Retinal pigment epithelial cell (primary cell): ENCODE data around the gene IGIP.

ENCODE experiments used
- DNase-seq: peaks from one replicate; pipeline ENCODE4 v3.0.0-alpha.2; 2010; ENCODE audit warnings: low read depth
- H3K4me3 ChIP-seq: 2 replicates; pipeline ENCODE4 v1.5.1; 2011; ENCODE audit warnings: mild to moderate bottlenecking, low read length, control low read depth, moderate library complexity
- CTCF ChIP-seq: conservative IDR thresholded peaks from 2 replicates; pipeline ENCODE4 v1.5.1; 2011; ENCODE audit warnings: low read depth, low read length, control low read depth, inconsistent platforms

IGIP gene

DNA sequence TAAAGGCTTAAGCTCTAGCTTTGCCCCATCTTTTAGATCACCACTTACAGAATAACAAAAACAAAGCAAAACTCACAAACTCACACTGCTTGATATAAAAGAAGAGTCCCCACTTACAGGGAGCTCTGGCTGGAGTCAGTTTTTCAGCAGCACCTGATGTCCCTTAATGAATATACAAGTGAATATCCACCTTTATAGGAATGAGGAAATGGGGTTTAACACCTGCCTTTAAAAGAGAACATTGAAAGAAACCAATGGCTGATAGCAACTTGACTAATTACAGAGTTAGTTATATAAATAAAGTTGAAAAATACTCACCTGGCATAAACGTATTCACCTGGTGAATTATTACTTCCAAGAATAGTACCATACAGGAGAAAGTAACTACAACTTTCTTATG is 32.6 kb upstream of the IGIP start:
- H3K4me3 ChIP-seq = no peak overlapping the region
- TF ChIP-seq CTCF = no peak
- no peak for DNase-seq

DNA sequence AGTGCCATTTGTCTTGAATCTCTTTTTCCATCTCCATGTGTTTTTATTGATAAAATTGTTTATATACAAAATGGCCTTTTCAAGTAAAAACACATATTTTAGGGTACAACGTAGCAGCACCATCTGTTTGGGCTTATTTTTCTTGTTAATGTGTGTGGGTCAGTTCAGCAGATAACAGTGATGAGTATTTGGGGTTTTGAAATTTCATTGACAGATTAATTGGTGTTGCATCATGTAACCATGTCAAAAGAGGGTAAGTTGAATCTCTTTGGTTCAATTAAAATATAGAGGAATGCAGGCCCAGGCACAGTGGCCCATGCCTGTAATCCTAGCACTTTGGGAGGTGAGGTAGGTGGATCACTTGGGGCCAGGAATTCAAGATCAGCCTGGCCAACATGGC is 31.9 kb upstream of the IGIP start:
- no peak for DNase-seq
- no peak overlapping the region for H3K4me3 ChIP-seq
- no peak for TF ChIP-seq CTCF

- no peak overlapping the region for H3K4me3 ChIP-seq
- TF ChIP-seq CTCF = no peak
- no peak for DNase-seq
Measured at GRCh38 chr5:140094889-140095288, 30.8 kb upstream of the IGIP start.

- TF ChIP-seq CTCF = no peak
Measured at GRCh38 chr5:140101179-140101578, 24.6 kb upstream of the IGIP start.

DNA sequence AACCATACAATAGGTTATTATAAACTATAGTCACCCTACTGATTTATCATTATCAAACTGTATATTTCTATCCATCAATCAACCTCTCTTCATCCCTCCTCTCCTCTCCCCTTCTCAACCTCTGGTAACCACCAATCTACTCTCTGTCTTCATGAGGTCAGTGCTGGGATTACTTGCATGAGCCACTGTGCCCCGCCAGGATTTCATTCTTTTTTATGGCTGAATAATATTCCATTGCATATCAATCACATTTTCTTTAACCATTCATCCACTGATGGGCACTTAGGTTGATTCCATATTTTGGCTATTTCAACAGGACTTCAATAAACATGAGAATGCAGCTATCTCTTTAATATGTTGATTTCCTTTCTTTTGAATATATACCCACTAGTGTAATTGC is 22.6 kb upstream of the IGIP start:
- H3K4me3 ChIP-seq = no peak overlapping the region
- TF ChIP-seq CTCF = no peak
- DNase-seq = no peak

More at GRCh38 chr5:140101179-140101578, 24.6 kb upstream of the IGIP start:
- H3K4me3 ChIP-seq = no peak overlapping the region
- DNase-seq = no peak

DNA sequence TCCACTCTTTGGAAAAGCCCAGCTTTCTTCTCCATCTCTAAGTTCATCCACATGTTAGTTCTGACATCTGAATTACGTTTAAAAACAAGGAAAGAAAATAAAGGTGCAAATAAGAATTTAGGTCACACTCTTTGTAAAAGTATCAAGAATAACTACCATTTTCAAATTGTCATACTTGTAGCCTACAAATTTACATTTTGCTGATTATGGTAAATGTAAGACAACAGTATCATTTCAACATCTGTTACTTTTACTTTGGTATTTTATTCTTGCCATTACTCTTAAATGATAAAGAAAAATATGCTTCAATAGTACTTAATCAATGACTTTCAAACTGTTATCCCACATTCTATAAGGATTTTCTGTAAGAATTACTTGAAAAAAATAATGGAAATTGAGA is 21.6 kb upstream of the IGIP start:
- H3K4me3 ChIP-seq = no peak overlapping the region
- TF ChIP-seq CTCF = no peak
- no peak for DNase-seq

DNA sequence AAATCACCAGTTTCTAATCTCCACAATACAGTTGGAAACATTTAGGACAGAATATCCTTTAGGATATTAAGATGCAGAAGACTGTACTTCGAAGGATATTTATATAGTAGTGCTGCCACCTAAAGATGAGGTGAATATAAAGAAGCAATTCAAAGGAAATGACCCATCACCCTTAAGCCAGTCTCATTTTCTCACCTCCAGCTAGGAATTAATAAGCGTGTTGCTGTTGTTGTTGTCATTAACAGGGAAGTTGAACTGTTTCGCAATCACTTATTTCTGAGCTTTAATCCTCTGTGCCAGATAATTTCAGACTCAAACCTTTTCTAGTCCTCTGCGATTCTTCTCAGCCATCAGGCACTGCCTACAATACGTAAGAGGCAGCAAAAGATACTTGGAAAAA is 19.6 kb upstream of the IGIP start:
- DNase-seq = no peak
- H3K4me3 ChIP-seq = no peak overlapping the region
- TF ChIP-seq CTCF = no peak
